Activated CD4-positive, alpha-beta T cell treated with anti-CD3 and anti-CD28 coated beads, Interleukin-2, amount 10 ng/mL, durations not matched to agents 7 days and 5 days (primary cell): Measurements from ENCODE around the gene FAM168A. TPM values are rescaled to one million over a fixed set of nuclear protein-coding genes. Genes with fewer than 3 reads are reported as not detected.
"Not testable (repeated sequence)": the region's sequence is repeated elsewhere in the genome, so short reads cannot be mapped to it uniquely, and the experiment has no call there.

ENCODE experiments used
- CTCF ChIA-PET: fragments of 350-600 bp; sonication (Branson Sonifier 250); formaldehyde crosslinking; loops from one replicate; lab custom pipeline; 2021; ENCODE audit warnings: antibody characterized with exemption; lab: Charles Lee
- POLR2A ChIA-PET: fragments of 350-600 bp; sonication (Branson Sonifier 250); formaldehyde crosslinking; loops from one replicate; lab custom pipeline; 2021; ENCODE audit warnings: antibody characterized with exemption; lab: Charles Lee
- DNase-seq: peaks from one replicate; pipeline ENCODE4 v3.0.0-alpha.2; 2020
- H3K27ac Mint-ChIP-seq: one replicate; pipeline ENCODE4 v1.8.0; 2021; ENCODE audit warnings: mild to moderate bottlenecking, moderate library complexity, mixed read lengths
- H3K27me3 Mint-ChIP-seq: one replicate; pipeline ENCODE4 v1.8.0; 2021; ENCODE audit warnings: mixed read lengths
- H3K36me3 Mint-ChIP-seq: one replicate; pipeline ENCODE4 v1.8.0; 2021; ENCODE audit warnings: low read depth, mixed read lengths
- H3K4me1 Mint-ChIP-seq: one replicate; pipeline ENCODE4 v1.8.0; 2021; ENCODE audit warnings: mixed read lengths
- H3K4me3 Mint-ChIP-seq: one replicate; pipeline ENCODE4 v1.8.0; 2021; ENCODE audit warnings: mild to moderate bottlenecking, moderate library complexity, mixed read lengths
- H3K9me3 Mint-ChIP-seq: one replicate; pipeline ENCODE4 v1.8.0; 2021; ENCODE audit warnings: mixed read lengths
- total RNA-seq, 2 experiments: library from RNA; stranded (reverse); gene quantifications; one replicate each; pipeline ENCODE4 v1.2.3, GENCODE V29; 2021

FAM168A gene
- total RNA-seq, 2 experiments from 2014 or later, result 28.9 to 31.2 TPM

GRCh38 chr11:73506038-73506437 is 91.9 kb downstream of the FAM168A start:
- CTCF ChIA-PET, result interaction anchor here (1.2 kb wide), 1 partner anchor 11 kb away, joined by 4 read pairs; no protein-coding TSS in a partner anchor

GRCh38 chr11:73498343-73498742 is 99.6 kb downstream of the FAM168A start:
- POLR2A ChIA-PET, result no interaction called here

More at GRCh38 chr11:73506038-73506437, 91.9 kb downstream of the FAM168A start:
- Mint-ChIP-seq H3K27me3 (no peaks in the 10 kb centered on the region), H3K4me3 (no peak overlapping the region), H3K27ac (no peak overlapping the region), H3K4me1 (peaks cover 12% of the 10 kb centered on the region), H3K9me3 (peaks cover 13% of the 10 kb centered on the region), H3K36me3 (peaks cover 21% of the 10 kb centered on the region)
- POLR2A ChIA-PET, result no interaction called here
- DNase-seq, result no peak

GRCh38 chr11:73496134-73496533 is 101.8 kb downstream of the FAM168A start:
- no peak for DNase-seq
- H3K36me3 Mint-ChIP-seq, result peaks cover 28% of the 10 kb centered on the region
- CTCF ChIA-PET, result interaction anchor here (0.6 kb wide), 1 partner anchor 20 kb away, joined by 3 read pairs; no protein-coding TSS in a partner anchor
- POLR2A ChIA-PET, result no interaction called here
- H3K27ac Mint-ChIP-seq, result no peak overlapping the region
- peaks cover 21% of the 10 kb centered on the region for H3K9me3 Mint-ChIP-seq
- H3K4me1 Mint-ChIP-seq, result peaks cover 11% of the 10 kb centered on the region
- H3K27me3 Mint-ChIP-seq, result no peaks in the 10 kb centered on the region
- no peak overlapping the region for H3K4me3 Mint-ChIP-seq

More at GRCh38 chr11:73498343-73498742, 99.6 kb downstream of the FAM168A start:
- Mint-ChIP-seq H3K9me3 (peaks cover 23% of the 10 kb centered on the region), H3K36me3 (peaks cover 34% of the 10 kb centered on the region), H3K4me1 (peaks cover 15% of the 10 kb centered on the region), H3K4me3 (no peak overlapping the region), H3K27me3 (no peaks in the 10 kb centered on the region), H3K27ac (no peak overlapping the region)
- DNase-seq, result no peak
- CTCF ChIA-PET, result no interaction called here

GRCh38 chr11:73495731-73496130 is 102.2 kb downstream of the FAM168A start:
- peaks cover 27% of the 10 kb centered on the region for H3K36me3 Mint-ChIP-seq
- POLR2A ChIA-PET, result no interaction called here
- CTCF ChIA-PET, result no interaction called here

GRCh38 chr11:73493956-73494598 is 103.8 kb downstream of the FAM168A start:
- ChIA-PET CTCF (no interaction called here), POLR2A (no interaction called here)
- Mint-ChIP-seq H3K27ac (no peak overlapping the region), H3K9me3 (peaks cover 13% of the 10 kb centered on the region), H3K27me3 (no peaks in the 10 kb centered on the region), H3K4me3 (no peak overlapping the region), H3K36me3 (peaks cover 16% of the 10 kb centered on the region), H3K4me1 (peaks cover 4% of the 10 kb centered on the region)
- no peak for DNase-seq

More at GRCh38 chr11:73495731-73496130, 102.2 kb downstream of the FAM168A start:
- Mint-ChIP-seq H3K27ac (no peak overlapping the region), H3K9me3 (peaks cover 19% of the 10 kb centered on the region), H3K4me1 (peaks cover 6% of the 10 kb centered on the region), H3K27me3 (no peaks in the 10 kb centered on the region), H3K4me3 (no peak overlapping the region)
- no peak for DNase-seq

GRCh38 chr11:73481626-73482025 is 116.3 kb downstream of the FAM168A start:
- Mint-ChIP-seq H3K27me3 (no peaks in the 10 kb centered on the region), H3K9me3 (peaks cover 7% of the 10 kb centered on the region), H3K4me1 (no peaks in the 10 kb centered on the region), H3K4me3 (no peak overlapping the region), H3K27ac (no peak overlapping the region), H3K36me3 (peaks cover 2% of the 10 kb centered on the region)
- ChIA-PET POLR2A (no interaction called here), CTCF (no interaction called here)
- no peak for DNase-seq

GRCh38 chr11:73480677-73481076 is 117.2 kb downstream of the FAM168A start:
- ChIA-PET CTCF (no interaction called here), POLR2A (no interaction called here)
- H3K27me3 Mint-ChIP-seq, result no peaks in the 10 kb centered on the region
- peaks cover 8% of the 10 kb centered on the region for H3K9me3 Mint-ChIP-seq
- no peak overlapping the region for H3K4me3 Mint-ChIP-seq
- DNase-seq, result no peak
- H3K27ac Mint-ChIP-seq, result no peak overlapping the region
- H3K4me1 Mint-ChIP-seq, result no peaks in the 10 kb centered on the region
- peaks cover 2% of the 10 kb centered on the region for H3K36me3 Mint-ChIP-seq

- ChIA-PET CTCF (no interaction called here), POLR2A (no interaction called here)
- Mint-ChIP-seq H3K27ac (no peak overlapping the region), H3K9me3 (peaks cover 8% of the 10 kb centered on the region), H3K4me3 (no peak overlapping the region), H3K27me3 (no peaks in the 10 kb centered on the region), H3K4me1 (no peaks in the 10 kb centered on the region), H3K36me3 (peaks cover 4% of the 10 kb centered on the region)
- DNase-seq, result no peak
Observed at GRCh38 chr11:73478737-73479347, 119.1 kb downstream of the FAM168A start.

GRCh38 chr11:73477518-73477917 is 120.4 kb downstream of the FAM168A start:
- peaks cover 4% of the 10 kb centered on the region for H3K36me3 Mint-ChIP-seq
- H3K4me3 Mint-ChIP-seq, result no peak overlapping the region
- no peak overlapping the region for H3K27ac Mint-ChIP-seq
- H3K4me1 Mint-ChIP-seq, result peaks cover 1% of the 10 kb centered on the region
- CTCF ChIA-PET, result no interaction called here
- H3K9me3 Mint-ChIP-seq, result peaks cover 8% of the 10 kb centered on the region
- POLR2A ChIA-PET, result no interaction called here
- no peak for DNase-seq
- H3K27me3 Mint-ChIP-seq, result no peaks in the 10 kb centered on the region

- H3K9me3 Mint-ChIP-seq, result peaks cover 8% of the 10 kb centered on the region
- H3K4me1 Mint-ChIP-seq, result peaks cover 3% of the 10 kb centered on the region
- H3K27me3 Mint-ChIP-seq, result no peaks in the 10 kb centered on the region
- H3K36me3 Mint-ChIP-seq, result peaks cover 4% of the 10 kb centered on the region
- DNase-seq, result no peak
- no peak overlapping the region for H3K27ac Mint-ChIP-seq
- POLR2A ChIA-PET, result no interaction called here
- no peak overlapping the region for H3K4me3 Mint-ChIP-seq
- CTCF ChIA-PET, result interaction anchor here (0.7 kb wide), 1 partner anchor 9 kb away, joined by 3 read pairs; no protein-coding TSS in a partner anchor
Observed at GRCh38 chr11:73475549-73476095, 122.3 kb downstream of the FAM168A start.

- Mint-ChIP-seq H3K27me3 (no peaks in the 10 kb centered on the region), H3K4me3 (no peak overlapping the region)
Observed at GRCh38 chr11:73473252-73473651, 124.7 kb downstream of the FAM168A start.

GRCh38 chr11:73470036-73470612 is 127.8 kb downstream of the FAM168A start:
- CTCF ChIA-PET, POLR2A ChIA-PET, H3K4me3 Mint-ChIP-seq: not testable (repeated sequence)

More at GRCh38 chr11:73473252-73473651, 124.7 kb downstream of the FAM168A start:
- peaks cover 4% of the 10 kb centered on the region for H3K36me3 Mint-ChIP-seq
- no peak overlapping the region for H3K27ac Mint-ChIP-seq
- peaks cover 8% of the 10 kb centered on the region for H3K9me3 Mint-ChIP-seq
- ChIA-PET POLR2A (no interaction called here), CTCF (interaction anchor here (0.9 kb wide), 1 partner anchor 80 kb away, joined by 3 read pairs; no protein-coding TSS in a partner anchor)
- DNase-seq, result no peak
- peaks cover 3% of the 10 kb centered on the region for H3K4me1 Mint-ChIP-seq

GRCh38 chr11:73469401-73469800 is 128.5 kb downstream of the FAM168A start:
- Mint-ChIP-seq H3K4me1 (peaks cover 3% of the 10 kb centered on the region), H3K27ac (no peak overlapping the region), H3K9me3 (no peaks in the 10 kb centered on the region), H3K36me3 (peaks cover 1% of the 10 kb centered on the region), H3K4me3 (no peak overlapping the region), H3K27me3 (no peaks in the 10 kb centered on the region)
- no peak for DNase-seq
- CTCF ChIA-PET, result interaction anchor here (1.0 kb wide), 1 partner anchor 20 kb away, joined by 3 read pairs; no protein-coding TSS in a partner anchor
- POLR2A ChIA-PET, result no interaction called here

More at GRCh38 chr11:73470036-73470612, 127.8 kb downstream of the FAM168A start:
- H3K4me1 Mint-ChIP-seq, DNase-seq, H3K27ac Mint-ChIP-seq, H3K27me3 Mint-ChIP-seq, H3K36me3 Mint-ChIP-seq, H3K9me3 Mint-ChIP-seq: not testable (repeated sequence)
